Endothelial cell of umbilical vein (primary cell): Measurements from ENCODE around the gene NXN. TPM values are rescaled to one million over a fixed set of nuclear protein-coding genes. Genes with fewer than 3 reads are reported as not detected.
"Not testable (repeated sequence)": the region's sequence is repeated elsewhere in the genome, so short reads cannot be mapped to it uniquely, and the experiment has no call there.

Experiments used
- BruUV-seq: library from RNA; stranded (reverse); fragments of 400-500 nt; replicated peaks from 2 replicates; lab custom pipeline; 2021; lab: Mats Ljungman, UMichigan
- CTCF ChIA-PET: fragments of 300-600, 350-600 bp; sonication (Branson Sonifier 250); formaldehyde crosslinking; loops from one replicate; lab custom pipeline; 2021; ENCODE audit warnings: antibody characterized with exemption, inconsistent platforms; lab: Charles Lee
- POLR2A ChIA-PET: fragments of 300-600, 350-600 bp; sonication (Branson Sonifier 250); formaldehyde crosslinking; loops from one replicate; lab custom pipeline; 2021; ENCODE audit warnings: antibody characterized with exemption, inconsistent platforms; lab: Charles Lee
- DNase-seq: peaks from one replicate; pipeline ENCODE4 v3.0.0-alpha.2; 2011; ENCODE audit warnings: low read depth, low spot score
- FAIRE-seq: peaks from 2 replicates; lab custom pipeline; 2011; peaks lifted over from hg19 to GRCh38; lab: Jason Lieb, UNC
- H2AFZ ChIP-seq: 2 replicates; pipeline ENCODE4 v1.6.0; 2012; ENCODE audit warnings: low read depth, low read length, control low read depth, inconsistent platforms
- H3K27ac ChIP-seq: 2 replicates; pipeline ENCODE4 v1.5.1; 2011; ENCODE audit warnings: low read depth, mild to moderate bottlenecking, control low read depth, low read length, moderate library complexity; ENCODE audit not compliant: insufficient read depth
- H3K27me3 ChIP-seq, 2 experiments: 2 replicates each; pipeline versions ENCODE4 v1.6.0 to v1.6.1; 2011; ENCODE audit warnings: low read length in 2 of 2, mixed read lengths in 1 of 2; ENCODE audit not compliant: control insufficient read depth in 2 of 2, insufficient read depth in 2 of 2
- H3K36me3 ChIP-seq, 2 experiments: 2 replicates in 1 of 2; 3 replicates in 1 of 2; pipeline ENCODE4 v1.5.1; 2011; ENCODE audit warnings: low read length in 2 of 2, mild to moderate bottlenecking in 1 of 2, moderate library complexity in 1 of 2; ENCODE audit not compliant: control insufficient read depth in 2 of 2, insufficient read depth in 2 of 2; ENCODE audit errors: extremely low read depth in 1 of 2
- H3K4me1 ChIP-seq: 3 replicates; pipeline ENCODE4 v1.5.1; 2011; ENCODE audit warnings: mild to moderate bottlenecking, low read length; ENCODE audit not compliant: control insufficient read depth, insufficient read depth; ENCODE audit errors: extremely low read depth
- H3K4me2 ChIP-seq: 2 replicates; pipeline ENCODE4 v1.6.1; 2011; ENCODE audit warnings: low read length, control low read depth, mixed read lengths; ENCODE audit not compliant: insufficient read depth
- H3K4me3 ChIP-seq, 3 experiments: fragments of 200-600 bp in 1 of 3; sonication (generic), shearing (Covaris generic) in 1 of 3; replicated peaks in 1 of 3; 2 replicates each; pipeline ENCODE4 v1.5.1; 2011 to 2016; ENCODE audit warnings: control low read depth in 3 of 3, low read length in 3 of 3, mild to moderate bottlenecking in 2 of 3, inconsistent platforms in 1 of 3, low read depth in 1 of 3, moderate library complexity in 1 of 3; ENCODE audit not compliant: insufficient read depth in 1 of 3
- H3K79me2 ChIP-seq: 2 replicates; pipeline ENCODE4 v1.6.0; 2012; ENCODE audit warnings: low read length, inconsistent platforms; ENCODE audit not compliant: control insufficient read depth, insufficient read depth
- H3K9ac ChIP-seq: replicated peaks from 2 replicates; pipeline ENCODE3; 2011; ENCODE audit warnings: low read length, control low read depth; ENCODE audit not compliant: insufficient read depth; ENCODE audit errors: extremely low read depth
- H3K9me1 ChIP-seq: replicated peaks from 3 replicates; pipeline ENCODE4 v1.6.0; 2011; ENCODE audit warnings: mild to moderate bottlenecking, low read length; ENCODE audit not compliant: control insufficient read depth, insufficient read depth; ENCODE audit errors: extremely low read depth
- H3K9me3 ChIP-seq: replicated peaks from 2 replicates; pipeline ENCODE4 v1.5.1; 2012; ENCODE audit warnings: low read length, inconsistent platforms; ENCODE audit not compliant: control insufficient read depth, insufficient read depth
- H4K20me1 ChIP-seq: replicated peaks from 2 replicates; pipeline ENCODE3; 2011; ENCODE audit warnings: mild to moderate bottlenecking, low read length; ENCODE audit not compliant: control insufficient read depth, insufficient read depth; ENCODE audit errors: extremely low read depth
- EZH2 ChIP-seq: IDR thresholded peaks from 2 replicates; pipeline ENCODE4 v1.6.1; 2012; ENCODE audit warnings: borderline replicate concordance, low read depth, mild to moderate bottlenecking, moderate library complexity, low read length, inconsistent platforms; ENCODE audit not compliant: severe bottlenecking
- FOS ChIP-seq: IDR thresholded peaks from 2 replicates; pipeline ENCODE4 v1.6.1; 2011; ENCODE audit warnings: mild to moderate bottlenecking, low read length, moderate library complexity, borderline replicate concordance; ENCODE audit not compliant: insufficient read depth
- MYC ChIP-seq: IDR thresholded peaks from one replicate; pipeline ENCODE4 v1.6.1; 2011; ENCODE audit warnings: mild to moderate bottlenecking, low read depth, low read length
- POLR2A ChIP-seq: IDR thresholded peaks from 2 replicates; pipeline ENCODE4 v1.6.1; 2012; ENCODE audit warnings: low read depth, mild to moderate bottlenecking, control low read depth, low read length
- dilution Hi-C: fragments of 300-500 bp; cut with MboI; formaldehyde crosslinking; loops from one replicate; pipeline ENCODE4 v1.15.0; 2019; ENCODE audit warnings: low sequenced_read_pairs; ENCODE audit not compliant: extremely low pct_ligation_motif_present
- intact Hi-C: fragments of 100-400 bp; cut with micrococcal nuclease; formaldehyde crosslinking; loops from one replicate; pipeline ENCODE4 v1.10.0; 2022
- polyA plus RNA-seq, 4 experiments: library from polyadenylated mRNA; depleted of rRNA in 3 of 4; stranded (reverse) in 3 of 4; unstranded in 1 of 4; fragments of >200 nt; gene quantifications; 2 replicates each; pipeline versions ENCODE4 v1.2.1 to v1.2.3, GENCODE V29; 2011 to 2012; ENCODE audit warnings: missing spikeins in 1 of 4
- total RNA-seq: library from RNA; stranded (reverse); gene quantifications from 2 replicates; pipeline ENCODE4 v1.2.3, GENCODE V29; 2021
- TF ChIP-seq, protein P1 (sequence below), 2 donors: IDR thresholded peaks; 1 replicate in 1 of 2; 2 replicates in 1 of 2; pipeline ENCODE4 v1.5.1; 2011; ENCODE audit warnings: low read length in 2 of 2, mild to moderate bottlenecking in 2 of 2, moderate library complexity in 2 of 2, control low read depth in 1 of 2, inconsistent platforms in 1 of 2, low read depth in 1 of 2; ENCODE audit not compliant: insufficient read depth in 1 of 2; ENCODE audit errors: extremely low read depth in 1 of 2

NXN gene
- total and polyA plus RNA-seq, 2 donors (not counting 3 experiments of a cell fraction or from before 2014, with no cell fraction given): 69.5 to 77.3 TPM

- dilution Hi-C loops (no loop called here), intact Hi-C loops (no loop called here)
- TF ChIP-seq FOS: no peak
- no peak for TF ChIP-seq POLR2A
- TF ChIP-seq EZH2: no peak
- TF ChIP-seq MYC: no peak
- TF ChIP-seq, protein P1, sequence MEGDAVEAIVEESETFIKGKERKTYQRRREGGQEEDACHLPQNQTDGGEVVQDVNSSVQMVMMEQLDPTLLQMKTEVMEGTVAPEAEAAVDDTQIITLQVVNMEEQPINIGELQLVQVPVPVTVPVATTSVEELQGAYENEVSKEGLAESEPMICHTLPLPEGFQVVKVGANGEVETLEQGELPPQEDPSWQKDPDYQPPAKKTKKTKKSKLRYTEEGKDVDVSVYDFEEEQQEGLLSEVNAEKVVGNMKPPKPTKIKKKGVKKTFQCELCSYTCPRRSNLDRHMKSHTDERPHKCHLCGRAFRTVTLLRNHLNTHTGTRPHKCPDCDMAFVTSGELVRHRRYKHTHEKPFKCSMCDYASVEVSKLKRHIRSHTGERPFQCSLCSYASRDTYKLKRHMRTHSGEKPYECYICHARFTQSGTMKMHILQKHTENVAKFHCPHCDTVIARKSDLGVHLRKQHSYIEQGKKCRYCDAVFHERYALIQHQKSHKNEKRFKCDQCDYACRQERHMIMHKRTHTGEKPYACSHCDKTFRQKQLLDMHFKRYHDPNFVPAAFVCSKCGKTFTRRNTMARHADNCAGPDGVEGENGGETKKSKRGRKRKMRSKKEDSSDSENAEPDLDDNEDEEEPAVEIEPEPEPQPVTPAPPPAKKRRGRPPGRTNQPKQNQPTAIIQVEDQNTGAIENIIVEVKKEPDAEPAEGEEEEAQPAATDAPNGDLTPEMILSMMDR (IDR thresholded peaks at IDR 0.05; ENCODE audit: extremely low read depth in 1 of 2, insufficient read depth in 1 of 2, low read depth in 1 of 2, low read length in 2 of 2): no peak
- no peak overlapping the region for H3K4me2 ChIP-seq
- FAIRE-seq (no peak), DNase-seq (no peak)
- H3K4me1 ChIP-seq: peaks cover 13% of the 10 kb centered on the region
- no peak overlapping the region for H3K9ac ChIP-seq
- POLR2A ChIA-PET: no interaction called here
- peaks cover 2% of the 10 kb centered on the region for H3K79me2 ChIP-seq
- H3K27me3 ChIP-seq: no peaks in the 10 kb centered on the region
- BruUV-seq: no TSS peak
- no peaks in the 10 kb centered on the region for H4K20me1 ChIP-seq
- H3K9me3 ChIP-seq: no peaks in the 10 kb centered on the region
- H3K4me3 ChIP-seq: no peak overlapping the region
- no peak overlapping the region for H2AFZ ChIP-seq
- H3K9me1 ChIP-seq: no peaks in the 10 kb centered on the region
- H3K36me3 ChIP-seq: no peaks in the 10 kb centered on the region
- CTCF ChIA-PET: interaction anchor here (1.3 kb wide), 1 partner anchor 13 kb away, joined by 5 read pairs; no protein-coding TSS in a partner anchor
- no peak overlapping the region for H3K27ac ChIP-seq
These were observed 124.0 kb downstream of the NXN start for GRCh38 chr17:855569-855968.

DNA sequence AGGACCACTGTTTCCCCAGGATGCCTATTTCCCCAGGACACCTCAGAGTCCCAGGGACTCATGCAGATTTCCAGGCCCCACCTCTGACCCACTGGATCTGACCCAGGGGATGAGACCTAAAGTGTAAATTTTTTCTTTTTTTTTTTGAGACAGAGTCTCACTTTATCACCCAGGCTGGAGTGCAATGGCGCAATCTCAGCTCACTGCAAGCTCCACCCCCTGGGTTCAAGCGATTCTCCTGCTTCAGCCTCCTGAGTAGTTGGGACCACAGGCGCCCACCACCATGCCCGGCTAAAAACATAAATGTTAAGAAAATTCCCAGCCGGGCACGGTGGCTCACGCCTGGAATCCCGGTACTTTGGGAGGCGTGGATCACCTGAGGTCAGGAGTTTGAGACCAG, 126.7 kb downstream of the NXN start:
- H3K27ac ChIP-seq, H4K20me1 ChIP-seq, H3K9me3 ChIP-seq, H3K9me1 ChIP-seq, H2AFZ ChIP-seq, H3K4me3 ChIP-seq, BruUV-seq, FAIRE-seq, H3K27me3 ChIP-seq, H3K79me2 ChIP-seq, dilution Hi-C loops, POLR2A ChIA-PET, H3K9ac ChIP-seq, DNase-seq, H3K4me2 ChIP-seq, intact Hi-C loops, H3K4me1 ChIP-seq, H3K36me3 ChIP-seq: not testable (repeated sequence)
- CTCF ChIA-PET: interaction anchor here (1.5 to 1.8 kb wide), 2 partner anchors 8 to 27 kb away, joined by 4 to 6 read pairs; no protein-coding TSS in a partner anchor
